Activated naive CD4-positive, alpha-beta T cell treated with anti-CD3 and anti-CD28 coated beads, Interleukin-2, amount 50 U/mL, for 24 hours (primary cell): Measurements from ENCODE around the gene SHANK2.

Source experiments
- H3K27ac Mint-ChIP-seq: one replicate; pipeline ENCODE4 v1.8.0; 2021; ENCODE audit warnings: mild to moderate bottlenecking, mixed read lengths
- H3K27me3 Mint-ChIP-seq: one replicate; pipeline ENCODE4 v1.8.0; 2021; ENCODE audit warnings: mixed read lengths
- H3K36me3 Mint-ChIP-seq: one replicate; pipeline ENCODE4 v1.8.0; 2021; ENCODE audit warnings: mixed read lengths
- H3K4me1 Mint-ChIP-seq: one replicate; pipeline ENCODE4 v1.8.0; 2021; ENCODE audit warnings: mixed read lengths
- H3K4me3 Mint-ChIP-seq: one replicate; pipeline ENCODE4 v1.8.0; 2021; ENCODE audit warnings: mild to moderate bottlenecking, mixed read lengths
- H3K9me3 Mint-ChIP-seq: one replicate; pipeline ENCODE4 v1.8.0; 2021; ENCODE audit warnings: mixed read lengths

The SHANK2 gene

GRCh38 chr11:71252269-71252769 lies at the start of gene SHANK2:
SHANK2 (minus strand) TSS chr11:71252577; CDS start chr11:71147326, 105,251 bp downstream.
- no peak within 1 kb of the TSS for H3K27ac Mint-ChIP-seq
- H3K27me3 Mint-ChIP-seq = peaks cover 39% of the 10 kb centered on the region
- H3K4me3 Mint-ChIP-seq = no peak within 1 kb of the TSS
- H3K4me1 Mint-ChIP-seq = peaks cover 3% of the 10 kb centered on the region
- no peaks in the 10 kb centered on the region for H3K36me3 Mint-ChIP-seq
- H3K9me3 Mint-ChIP-seq = no peaks in the 10 kb centered on the region

DNA sequence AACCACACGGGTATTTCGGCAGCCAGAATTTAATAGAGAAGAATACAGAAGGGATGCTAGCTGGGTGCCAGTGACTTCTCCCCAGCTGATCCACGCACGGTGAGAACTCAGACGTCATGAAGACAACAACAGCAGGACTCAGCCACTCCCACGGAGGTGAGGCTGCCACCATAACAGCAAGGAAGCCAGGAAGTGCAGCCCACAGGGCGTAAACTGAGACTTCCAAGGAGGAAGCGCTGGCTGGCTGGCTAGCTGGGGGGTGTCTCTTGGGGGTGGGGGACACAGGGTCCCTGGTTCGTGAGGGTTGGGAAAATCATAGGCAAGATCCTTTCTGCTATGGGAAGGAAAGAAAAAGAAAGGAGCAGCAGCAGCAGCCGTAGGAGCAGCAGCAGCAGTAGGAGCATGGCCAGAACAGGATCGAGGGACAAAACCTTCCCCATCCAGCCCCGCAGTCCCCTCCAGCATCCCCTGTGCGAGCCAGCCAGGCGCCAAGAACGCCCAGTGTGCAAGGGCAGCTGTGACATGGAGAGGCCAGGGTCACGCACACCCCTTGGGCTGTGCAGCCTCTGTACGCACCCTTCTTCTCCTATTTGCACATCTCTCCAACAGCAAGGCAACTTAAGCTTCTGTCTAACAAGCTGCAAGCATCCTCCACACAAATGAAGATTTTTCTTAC lies 49.6 kb upstream of the SHANK2 start:
- Mint-ChIP-seq H3K27ac (no peak overlapping the region), H3K9me3 (no peaks in the 10 kb centered on the region), H3K36me3 (no peaks in the 10 kb centered on the region), H3K4me1 (no peaks in the 10 kb centered on the region), H3K27me3 (peaks cover 8% of the 10 kb centered on the region), H3K4me3 (no peak overlapping the region)

- H3K27ac Mint-ChIP-seq = no peak overlapping the region
- H3K4me3 Mint-ChIP-seq = no peak overlapping the region
- no peaks in the 10 kb centered on the region for H3K36me3 Mint-ChIP-seq
- H3K9me3 Mint-ChIP-seq = no peaks in the 10 kb centered on the region
- H3K4me1 Mint-ChIP-seq = no peaks in the 10 kb centered on the region
- peaks cover 10% of the 10 kb centered on the region for H3K27me3 Mint-ChIP-seq
These were observed 48.9 kb upstream of the SHANK2 start for GRCh38 chr11:71301046-71301857.

GRCh38 chr11:71300187-71300586 lies 47.8 kb upstream of the SHANK2 start:
- Mint-ChIP-seq H3K4me1 (no peaks in the 10 kb centered on the region), H3K27ac (no peak overlapping the region), H3K27me3 (peaks cover 11% of the 10 kb centered on the region), H3K9me3 (no peaks in the 10 kb centered on the region), H3K36me3 (no peaks in the 10 kb centered on the region), H3K4me3 (no peak overlapping the region)

- peaks cover 5% of the 10 kb centered on the region for H3K9me3 Mint-ChIP-seq
- no peak overlapping the region for H3K27ac Mint-ChIP-seq
- peaks cover 10% of the 10 kb centered on the region for H3K27me3 Mint-ChIP-seq
- H3K36me3 Mint-ChIP-seq = no peaks in the 10 kb centered on the region
- no peaks in the 10 kb centered on the region for H3K4me1 Mint-ChIP-seq
- no peak overlapping the region for H3K4me3 Mint-ChIP-seq
These were observed 46.4 kb upstream of the SHANK2 start for GRCh38 chr11:71298761-71299181.

GRCh38 chr11:71298016-71298550 lies 45.7 kb upstream of the SHANK2 start:
- H3K4me3 Mint-ChIP-seq = no peak overlapping the region
- H3K9me3 Mint-ChIP-seq = peaks cover 8% of the 10 kb centered on the region
- H3K36me3 Mint-ChIP-seq = no peaks in the 10 kb centered on the region
- H3K4me1 Mint-ChIP-seq = no peaks in the 10 kb centered on the region
- H3K27ac Mint-ChIP-seq = no peak overlapping the region
- H3K27me3 Mint-ChIP-seq = peaks cover 9% of the 10 kb centered on the region

GRCh38 chr11:71294846-71295600 lies 42.6 kb upstream of the SHANK2 start:
- H3K9me3 Mint-ChIP-seq = peaks cover 31% of the 10 kb centered on the region
- no peak overlapping the region for H3K27ac Mint-ChIP-seq
- H3K4me1 Mint-ChIP-seq = no peaks in the 10 kb centered on the region
- peaks cover 8% of the 10 kb centered on the region for H3K27me3 Mint-ChIP-seq
- H3K36me3 Mint-ChIP-seq = peaks cover 1% of the 10 kb centered on the region
- H3K4me3 Mint-ChIP-seq = no peak overlapping the region

DNA sequence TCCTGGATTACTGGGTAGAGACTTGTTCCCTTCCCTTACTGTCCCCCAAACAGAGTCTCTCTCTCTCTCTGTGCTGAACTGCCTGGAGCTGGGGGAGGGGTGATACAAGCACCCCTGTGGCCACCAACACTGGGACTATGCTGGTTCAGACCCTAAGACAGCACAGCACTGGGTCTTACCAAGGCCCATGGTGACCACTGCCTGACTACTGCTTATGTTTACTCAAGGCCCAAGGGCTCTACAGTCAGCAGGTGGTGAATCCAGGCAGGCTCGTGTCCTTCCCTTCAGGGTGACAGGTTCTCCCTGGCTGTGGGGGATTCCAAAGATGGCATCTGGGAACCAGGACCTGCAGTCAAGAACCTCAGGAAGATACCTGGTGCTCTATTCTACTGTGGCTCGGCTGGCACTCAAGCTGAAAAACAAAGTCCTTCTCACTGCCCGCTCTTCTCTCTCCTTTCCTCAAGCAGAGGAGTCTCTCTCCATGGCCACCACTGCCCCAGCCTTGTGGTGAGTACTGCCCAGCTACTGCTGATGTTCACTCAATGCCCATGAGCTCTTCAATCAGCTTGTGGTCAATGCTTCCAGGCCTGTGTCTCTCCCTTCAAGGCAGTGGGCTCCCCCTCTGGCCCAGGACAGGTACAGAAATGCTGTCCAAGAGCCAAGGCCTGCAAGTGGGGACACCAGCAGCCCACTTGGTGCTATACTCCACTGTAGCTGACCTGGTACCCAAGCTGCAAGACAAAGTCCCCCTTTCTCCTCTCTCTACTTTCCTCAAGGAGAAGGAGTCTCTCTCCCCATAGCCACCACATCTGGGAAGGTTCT lies 41.8 kb upstream of the SHANK2 start:
- Mint-ChIP-seq H3K9me3 (peaks cover 39% of the 10 kb centered on the region), H3K4me3 (no peak overlapping the region), H3K4me1 (no peaks in the 10 kb centered on the region), H3K27ac (no peak overlapping the region), H3K27me3 (peaks cover 11% of the 10 kb centered on the region), H3K36me3 (peaks cover 1% of the 10 kb centered on the region)

- peaks cover 1% of the 10 kb centered on the region for H3K36me3 Mint-ChIP-seq
- H3K4me1 Mint-ChIP-seq = no peaks in the 10 kb centered on the region
- peaks cover 12% of the 10 kb centered on the region for H3K27me3 Mint-ChIP-seq
- H3K27ac Mint-ChIP-seq = no peak overlapping the region
- H3K4me3 Mint-ChIP-seq = no peak overlapping the region
- H3K9me3 Mint-ChIP-seq = peaks cover 30% of the 10 kb centered on the region
These were observed 34.6 kb upstream of the SHANK2 start for GRCh38 chr11:71286701-71287643.

DNA sequence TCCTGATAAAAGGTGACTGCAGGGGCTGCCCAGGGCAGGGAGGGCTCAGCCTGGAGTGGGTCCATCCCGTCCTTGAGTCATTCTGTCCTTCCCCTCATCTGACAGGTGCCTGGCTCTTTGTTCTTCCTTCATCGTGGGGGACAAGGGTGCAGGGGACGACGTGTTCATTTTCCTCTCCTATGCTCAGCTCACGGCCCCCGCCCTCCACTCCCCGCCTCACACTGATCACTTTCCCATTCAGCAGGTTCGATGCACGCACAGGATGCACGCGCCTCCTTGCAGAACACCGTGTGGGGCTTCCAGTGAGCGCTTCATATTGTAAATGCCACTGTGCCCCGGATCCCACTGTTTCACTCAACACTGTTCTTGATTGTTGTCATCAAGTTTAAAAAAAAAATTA lies 32.7 kb upstream of the SHANK2 start:
- Mint-ChIP-seq H3K4me3 (no peak overlapping the region), H3K27ac (no peak overlapping the region), H3K4me1 (no peaks in the 10 kb centered on the region), H3K27me3 (peaks cover 8% of the 10 kb centered on the region), H3K9me3 (peaks cover 17% of the 10 kb centered on the region), H3K36me3 (no peaks in the 10 kb centered on the region)

- no peaks in the 10 kb centered on the region for H3K36me3 Mint-ChIP-seq
These were observed 32.2 kb upstream of the SHANK2 start for GRCh38 chr11:71284525-71285092.

DNA sequence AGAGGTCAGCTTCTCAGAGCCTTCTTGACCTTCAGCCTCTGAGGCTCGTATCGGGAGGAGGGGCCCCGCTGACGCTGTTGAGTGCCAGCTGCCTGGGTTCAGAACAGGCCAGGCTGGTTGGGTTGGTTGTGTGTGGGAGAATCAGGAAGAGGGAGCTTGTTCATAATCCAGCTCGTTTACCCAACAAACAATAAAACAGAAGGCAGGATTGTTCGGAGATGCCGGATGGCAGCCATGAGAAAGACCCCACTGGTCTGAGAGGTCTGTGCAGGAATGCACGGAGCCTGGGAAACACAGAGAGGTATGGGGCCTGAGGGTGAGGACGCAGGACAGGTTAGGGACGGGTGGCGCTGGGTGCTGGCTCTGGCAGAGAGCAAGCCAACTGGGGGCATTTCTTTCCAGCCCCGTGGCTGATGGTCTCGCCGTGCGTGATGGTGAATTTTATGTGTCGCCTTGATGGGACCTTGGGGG lies 31.6 kb upstream of the SHANK2 start:
- Mint-ChIP-seq H3K27me3 (peaks cover 3% of the 10 kb centered on the region), H3K27ac (peak overlapping the region; percentile 14), H3K4me1 (no peaks in the 10 kb centered on the region), H3K36me3 (no peaks in the 10 kb centered on the region), H3K4me3 (no peak overlapping the region), H3K9me3 (peaks cover 6% of the 10 kb centered on the region)

More at GRCh38 chr11:71284525-71285092, 32.2 kb upstream of the SHANK2 start:
- Mint-ChIP-seq H3K4me3 (no peak overlapping the region), H3K9me3 (peaks cover 12% of the 10 kb centered on the region), H3K4me1 (no peaks in the 10 kb centered on the region), H3K27me3 (peaks cover 8% of the 10 kb centered on the region), H3K27ac (no peak overlapping the region)

- Mint-ChIP-seq H3K27ac (no peak overlapping the region), H3K27me3 (peaks cover 2% of the 10 kb centered on the region), H3K4me1 (no peaks in the 10 kb centered on the region), H3K9me3 (no peaks in the 10 kb centered on the region), H3K4me3 (no peak overlapping the region), H3K36me3 (no peaks in the 10 kb centered on the region)
These were observed 30.4 kb upstream of the SHANK2 start for GRCh38 chr11:71282581-71283351.
